ENCODE data around the gene HDAC4.

DNA sequence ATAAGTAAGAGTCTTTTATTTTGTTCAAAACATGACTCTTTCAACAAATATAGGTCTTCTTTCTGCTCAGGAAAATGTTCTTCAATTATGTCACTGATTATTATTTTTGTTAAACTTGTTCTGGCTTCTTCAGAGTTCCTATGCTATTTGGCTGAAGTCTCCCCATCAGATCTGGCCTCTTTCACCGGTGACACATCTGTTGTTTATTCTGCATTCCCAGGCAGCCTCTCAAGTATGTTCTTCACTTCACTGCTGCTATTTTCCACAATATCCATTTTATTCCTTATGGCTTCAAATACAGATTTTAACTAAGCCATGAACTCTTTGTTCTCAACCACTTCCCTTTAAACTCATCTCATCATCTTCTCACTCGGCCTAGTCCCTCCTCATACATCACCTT, 45.7 kb downstream of the HDAC4 start:
- TF ChIP-seq, protein P1, sequence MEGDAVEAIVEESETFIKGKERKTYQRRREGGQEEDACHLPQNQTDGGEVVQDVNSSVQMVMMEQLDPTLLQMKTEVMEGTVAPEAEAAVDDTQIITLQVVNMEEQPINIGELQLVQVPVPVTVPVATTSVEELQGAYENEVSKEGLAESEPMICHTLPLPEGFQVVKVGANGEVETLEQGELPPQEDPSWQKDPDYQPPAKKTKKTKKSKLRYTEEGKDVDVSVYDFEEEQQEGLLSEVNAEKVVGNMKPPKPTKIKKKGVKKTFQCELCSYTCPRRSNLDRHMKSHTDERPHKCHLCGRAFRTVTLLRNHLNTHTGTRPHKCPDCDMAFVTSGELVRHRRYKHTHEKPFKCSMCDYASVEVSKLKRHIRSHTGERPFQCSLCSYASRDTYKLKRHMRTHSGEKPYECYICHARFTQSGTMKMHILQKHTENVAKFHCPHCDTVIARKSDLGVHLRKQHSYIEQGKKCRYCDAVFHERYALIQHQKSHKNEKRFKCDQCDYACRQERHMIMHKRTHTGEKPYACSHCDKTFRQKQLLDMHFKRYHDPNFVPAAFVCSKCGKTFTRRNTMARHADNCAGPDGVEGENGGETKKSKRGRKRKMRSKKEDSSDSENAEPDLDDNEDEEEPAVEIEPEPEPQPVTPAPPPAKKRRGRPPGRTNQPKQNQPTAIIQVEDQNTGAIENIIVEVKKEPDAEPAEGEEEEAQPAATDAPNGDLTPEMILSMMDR (IDR thresholded peaks at IDR 0.05): no peak
- no peak for TF ChIP-seq POLR2A (IDR thresholded peaks at IDR 0.05)
